ENCODE measurements around the gene ZNF18.
"Not testable (repeated sequence)": the region's sequence is repeated elsewhere in the genome, so short reads cannot be mapped to it uniquely, and the experiment has no call there.

The ZNF18 gene

DNA sequence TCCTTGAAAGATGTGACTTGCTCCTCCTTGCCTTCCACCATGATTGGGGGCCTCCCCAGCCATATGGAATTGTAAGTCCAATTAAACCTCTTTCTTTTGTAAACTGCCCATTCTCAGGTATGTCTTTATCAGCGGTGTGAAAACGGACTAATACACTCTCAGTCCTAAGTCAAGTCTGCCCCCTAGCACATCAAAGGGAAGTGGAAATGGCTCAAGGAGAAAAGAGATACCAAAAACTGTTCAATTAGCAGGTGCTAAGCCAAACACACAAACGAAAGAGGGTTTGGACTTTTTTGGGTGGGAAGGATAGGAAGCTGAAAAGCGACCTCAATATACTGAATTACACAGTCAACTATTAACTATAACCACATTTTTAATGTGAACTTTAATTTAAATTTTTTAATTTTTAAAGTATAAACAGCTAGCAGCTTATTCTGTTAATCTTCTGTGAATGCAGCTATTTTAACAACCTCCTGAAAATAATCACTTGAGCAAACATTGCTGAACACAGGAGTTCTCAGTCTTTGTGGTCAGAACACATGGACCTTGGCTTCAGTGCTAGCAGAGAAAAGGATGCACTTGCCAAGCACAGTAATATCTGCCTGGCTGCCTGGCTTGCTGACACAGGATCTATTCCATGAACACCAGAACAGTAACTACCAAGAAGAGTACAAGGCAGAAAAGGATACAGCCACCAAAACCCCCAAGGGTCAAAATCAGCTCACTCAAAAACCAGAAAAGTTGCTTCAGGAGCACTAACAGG, 10.9 kb downstream of the ZNF18 start:
- DNase-seq: no peak

- no peak for DNase-seq
These were observed 15.4 kb downstream of the ZNF18 start for GRCh38 chr17:11981862-11982261.

GRCh38 chr17:11980813-11981212, 16.5 kb downstream of the ZNF18 start:
- no peak for DNase-seq

DNA sequence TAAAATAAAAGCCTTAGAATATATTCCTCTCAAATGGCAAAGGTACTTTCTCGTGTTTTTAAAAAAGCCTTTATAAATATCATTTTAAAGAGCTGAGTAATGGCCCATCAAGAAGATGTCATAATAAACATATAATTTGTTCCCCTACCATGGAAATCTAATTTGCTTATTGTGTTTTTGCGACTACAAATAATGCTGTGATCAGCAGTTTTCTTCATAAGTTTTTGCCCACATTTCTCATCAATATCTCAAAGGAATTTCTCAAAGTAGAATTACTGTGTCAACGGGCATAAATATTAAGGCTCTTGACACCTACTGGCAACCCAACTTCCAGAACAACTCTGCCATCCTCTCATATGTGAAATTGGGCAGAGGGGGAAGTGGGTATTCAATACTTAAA, 17.5 kb downstream of the ZNF18 start:
- DNase-seq: no peak

- not testable (repeated sequence) for DNase-seq
These were observed 24.5 kb downstream of the ZNF18 start for GRCh38 chr17:11972741-11973140.

- no peak for DNase-seq
These were observed 27.7 kb downstream of the ZNF18 start for GRCh38 chr17:11969565-11969964.

GRCh38 chr17:11954936-11955335, 42.3 kb downstream of the ZNF18 start:
- no peak for DNase-seq

DNA sequence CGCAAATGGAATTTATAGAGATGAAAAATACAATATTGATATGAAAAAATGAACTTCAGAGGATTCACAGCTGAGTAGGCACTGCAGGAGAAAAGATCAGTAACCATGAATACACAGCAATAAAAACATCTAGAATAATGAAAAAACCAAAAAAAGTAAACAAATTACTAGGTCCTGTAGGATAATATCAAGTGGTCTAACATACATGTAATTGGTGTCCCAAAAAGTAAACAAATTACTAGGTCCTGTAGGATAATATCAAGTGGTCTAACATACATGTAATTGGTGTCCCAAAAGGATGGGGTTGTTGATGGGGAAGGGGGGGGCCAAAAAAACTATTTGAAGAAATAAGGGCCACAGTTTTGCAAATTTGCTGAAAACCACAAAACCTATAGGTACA, 43.4 kb downstream of the ZNF18 start:
- DNase-seq: no peak

DNA sequence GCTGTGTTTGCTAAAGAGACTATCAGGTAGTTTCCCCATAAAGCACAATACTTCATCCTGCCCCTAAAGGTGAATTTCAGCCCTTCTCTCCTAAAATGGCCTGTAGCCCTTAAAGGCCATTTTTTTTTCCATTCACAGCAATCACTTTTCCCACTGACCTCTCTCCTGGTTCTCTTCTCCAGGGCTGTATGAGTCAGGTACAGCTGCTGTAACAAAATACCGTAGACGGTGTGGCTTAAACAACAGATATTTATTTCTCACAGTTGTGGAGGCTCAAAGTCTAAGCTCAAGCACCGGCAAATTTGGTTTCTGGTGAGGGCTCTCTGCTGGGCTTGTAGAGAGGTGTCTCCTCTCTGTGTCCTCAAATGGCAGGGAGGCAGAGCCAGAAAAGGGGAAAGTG, 44.7 kb downstream of the ZNF18 start:
- no peak for DNase-seq

DNA sequence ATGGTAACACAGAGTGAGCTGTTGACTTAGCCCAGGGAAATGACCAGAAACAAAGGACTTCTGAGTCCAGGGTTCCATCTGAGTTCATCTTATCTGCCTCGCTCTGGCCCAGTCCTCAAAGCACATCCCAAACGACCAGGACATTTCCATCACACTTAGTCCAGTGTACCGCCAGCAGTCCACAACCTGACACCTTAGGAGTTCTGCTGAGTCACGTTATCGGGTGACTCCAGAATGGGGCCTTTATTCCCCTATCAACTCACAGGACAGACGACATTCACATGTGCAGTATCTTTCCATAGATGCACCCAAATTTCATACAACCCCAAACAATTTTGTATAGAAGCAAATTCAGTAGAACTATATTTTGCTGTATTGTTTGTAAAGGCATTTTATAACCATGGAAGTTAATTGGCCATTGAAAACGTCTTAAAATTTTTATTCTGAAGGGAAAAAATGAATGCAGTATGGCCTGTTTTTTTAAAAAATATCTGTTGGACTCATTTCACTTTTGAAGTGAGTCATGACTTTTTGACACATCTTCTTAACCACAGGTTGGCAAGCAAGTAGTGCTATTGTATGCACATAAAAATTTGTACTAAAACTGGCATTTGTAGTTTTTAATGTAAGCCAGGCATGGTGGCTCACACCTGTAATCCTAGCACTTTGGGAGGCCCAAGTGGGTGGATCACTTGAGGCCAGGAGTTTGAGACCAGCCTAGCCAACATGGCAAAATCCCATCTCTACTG, 46.3 kb downstream of the ZNF18 start:
- DNase-seq: no peak

DNA sequence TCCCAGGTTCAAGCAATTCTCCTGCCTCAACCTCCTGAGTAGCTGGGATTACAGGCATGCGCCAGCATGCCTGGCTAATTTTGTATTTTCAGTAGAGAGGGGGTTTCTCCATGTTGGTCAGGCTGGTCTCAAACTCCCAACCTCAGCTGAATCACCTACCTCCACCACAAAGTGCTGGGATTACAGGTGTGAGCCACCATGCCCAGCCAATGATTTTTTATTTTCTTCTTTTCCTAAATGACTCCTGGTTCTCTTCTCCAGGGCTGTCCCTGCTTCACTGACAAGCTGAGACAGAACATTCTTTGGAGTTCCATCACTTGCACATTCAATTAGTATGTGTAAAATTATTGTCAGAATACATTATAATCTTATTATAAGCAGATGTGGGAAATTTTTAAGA, 47.7 kb downstream of the ZNF18 start:
- not testable (repeated sequence) for DNase-seq

- DNase-seq: no peak
These were observed 48.5 kb downstream of the ZNF18 start for GRCh38 chr17:11948789-11949188.

DNA sequence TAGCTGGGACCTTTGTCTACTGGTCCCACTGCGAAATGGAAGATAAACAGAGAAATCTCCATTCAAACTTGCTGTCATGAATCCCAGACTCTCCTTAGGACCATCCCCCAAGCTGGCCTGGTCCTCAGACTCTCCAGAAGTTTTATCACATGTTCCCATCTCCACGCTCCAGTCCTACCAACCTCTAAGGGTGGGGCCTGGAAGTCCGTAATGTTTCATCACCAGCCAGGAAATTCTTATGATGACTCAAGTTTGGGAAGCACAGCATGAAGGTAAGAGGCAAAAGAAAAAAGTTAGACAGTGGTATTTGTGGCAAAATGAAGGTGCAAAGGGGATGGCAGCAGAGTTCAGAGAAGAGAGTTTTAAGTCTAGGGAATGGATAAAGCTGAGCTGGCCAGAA, 52.7 kb downstream of the ZNF18 start:
- no peak for DNase-seq

DNA sequence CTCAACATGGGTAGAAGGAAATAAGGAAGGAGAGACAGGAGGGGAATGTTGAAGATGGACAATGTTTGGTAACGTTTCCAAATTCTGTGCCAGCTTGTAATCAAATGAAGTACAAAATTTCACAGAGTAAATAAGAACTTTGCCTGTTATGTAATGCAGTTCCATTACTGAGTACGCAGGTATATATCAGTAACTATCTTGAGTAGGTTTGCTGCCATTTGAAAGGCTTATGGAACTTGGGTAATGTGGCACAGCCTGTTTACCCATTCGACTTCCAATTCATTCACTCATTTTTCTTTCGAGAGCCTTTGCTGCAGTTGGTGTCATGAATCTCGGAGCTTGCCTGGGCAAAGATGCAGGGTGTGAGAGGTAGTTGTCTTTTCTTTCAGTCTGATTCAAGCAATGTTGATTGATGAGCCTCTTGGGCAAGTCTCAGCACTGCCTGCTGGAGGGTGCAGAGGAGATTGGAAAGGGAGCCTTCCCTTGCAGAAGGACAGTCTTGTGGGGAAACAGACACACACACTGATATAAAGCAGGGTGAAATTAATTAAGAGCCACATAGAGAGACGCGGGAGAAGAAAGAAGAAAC, 53.4 kb downstream of the ZNF18 start:
- no peak for DNase-seq

GRCh38 chr17:11943086-11943485, 54.2 kb downstream of the ZNF18 start:
- not testable (repeated sequence) for DNase-seq

DNA sequence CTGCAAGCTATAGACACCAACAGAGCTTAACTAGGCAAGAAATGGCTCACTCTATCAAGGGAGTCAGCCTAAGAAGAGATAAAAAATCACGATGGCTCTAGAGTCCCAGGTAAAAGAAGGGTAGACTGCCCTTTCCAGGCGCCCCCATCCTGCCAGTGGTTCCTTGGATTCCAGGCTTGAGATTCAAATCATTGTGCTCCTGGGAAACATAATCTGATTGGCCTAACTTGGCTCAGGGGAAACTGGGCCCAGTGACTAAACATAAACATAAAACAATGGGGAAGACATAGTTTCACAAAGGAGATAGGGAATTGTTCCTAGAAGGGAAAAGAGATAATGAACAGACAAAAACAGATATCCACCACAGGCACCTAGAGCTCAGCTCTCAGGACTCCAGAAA, 56.4 kb downstream of the ZNF18 start:
- no peak for DNase-seq

- DNase-seq: peak; percentile 10
These were observed 61.4 kb downstream of the ZNF18 start for GRCh38 chr17:11935734-11936406.

DNA sequence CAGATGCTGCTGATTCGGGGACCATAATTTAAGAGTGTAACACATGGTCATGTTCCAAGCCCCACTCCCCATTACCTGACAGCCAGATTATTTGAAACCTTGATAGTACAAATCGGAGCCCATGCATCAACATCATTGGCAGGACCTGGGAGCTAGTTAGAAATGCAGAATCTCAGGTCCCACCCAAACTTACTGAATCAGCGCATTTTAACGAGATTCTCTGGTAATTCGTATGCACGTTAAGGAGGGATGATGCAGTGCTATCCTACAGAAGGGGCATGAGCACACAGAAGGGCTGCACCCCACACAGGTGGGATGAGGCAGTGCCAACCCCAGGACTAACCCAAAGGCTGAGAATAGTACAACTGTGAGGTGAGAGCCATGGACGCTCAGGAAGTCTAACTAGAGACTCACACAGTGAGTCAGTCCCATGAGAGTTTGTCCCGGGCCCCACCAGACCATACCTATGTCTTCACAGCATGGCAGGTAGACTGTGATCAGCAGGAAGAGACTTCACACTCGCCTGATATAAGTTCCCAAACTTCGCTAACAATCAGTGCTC, 64.9 kb downstream of the ZNF18 start:
- DNase-seq: no peak

DNA sequence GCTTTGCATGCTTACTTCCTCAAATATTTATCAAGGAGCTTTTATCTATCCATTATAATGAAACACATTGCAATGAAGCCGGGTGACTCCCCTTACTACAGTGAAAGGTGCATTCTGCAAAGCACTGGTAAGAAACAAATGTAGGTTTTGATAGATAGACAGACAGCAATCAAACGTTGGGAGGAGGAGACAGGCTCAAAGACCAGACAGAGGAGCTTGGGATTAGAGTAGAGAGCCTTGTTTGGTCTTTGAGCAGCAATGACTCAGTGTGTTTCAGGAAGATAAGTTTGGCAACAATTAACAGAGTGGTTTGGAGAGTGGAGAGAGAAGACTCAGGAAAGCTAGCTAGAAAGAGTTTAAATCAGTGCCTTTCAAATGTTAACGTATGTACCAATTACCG, 68.8 kb downstream of the ZNF18 start:
- DNase-seq: no peak
